ENCODE results near the gene SLC44A3.

The SLC44A3 gene

GRCh38 chr1:94820936-94821335 is 779 bp downstream of the SLC44A3 start:
- H3K4me3 ChIP-seq (ENCODE audit: low read length), result peak overlapping the region; percentile 2
- DNase-seq (ENCODE audit: low read depth), result no peak
- TF ChIP-seq, protein P1, sequence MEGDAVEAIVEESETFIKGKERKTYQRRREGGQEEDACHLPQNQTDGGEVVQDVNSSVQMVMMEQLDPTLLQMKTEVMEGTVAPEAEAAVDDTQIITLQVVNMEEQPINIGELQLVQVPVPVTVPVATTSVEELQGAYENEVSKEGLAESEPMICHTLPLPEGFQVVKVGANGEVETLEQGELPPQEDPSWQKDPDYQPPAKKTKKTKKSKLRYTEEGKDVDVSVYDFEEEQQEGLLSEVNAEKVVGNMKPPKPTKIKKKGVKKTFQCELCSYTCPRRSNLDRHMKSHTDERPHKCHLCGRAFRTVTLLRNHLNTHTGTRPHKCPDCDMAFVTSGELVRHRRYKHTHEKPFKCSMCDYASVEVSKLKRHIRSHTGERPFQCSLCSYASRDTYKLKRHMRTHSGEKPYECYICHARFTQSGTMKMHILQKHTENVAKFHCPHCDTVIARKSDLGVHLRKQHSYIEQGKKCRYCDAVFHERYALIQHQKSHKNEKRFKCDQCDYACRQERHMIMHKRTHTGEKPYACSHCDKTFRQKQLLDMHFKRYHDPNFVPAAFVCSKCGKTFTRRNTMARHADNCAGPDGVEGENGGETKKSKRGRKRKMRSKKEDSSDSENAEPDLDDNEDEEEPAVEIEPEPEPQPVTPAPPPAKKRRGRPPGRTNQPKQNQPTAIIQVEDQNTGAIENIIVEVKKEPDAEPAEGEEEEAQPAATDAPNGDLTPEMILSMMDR (conservative IDR thresholded peaks at IDR 0.05; ENCODE audit: low read length), result no peak

GRCh38 chr1:94821636-94822305 is 1.6 kb downstream of the SLC44A3 start:
- no peak for DNase-seq (ENCODE audit: low read depth)
- no peak overlapping the region for H3K4me3 ChIP-seq (ENCODE audit: low read length)
- TF ChIP-seq, protein P1 (conservative IDR thresholded peaks at IDR 0.05; ENCODE audit: low read length), result no peak

GRCh38 chr1:94823116-94823515 is 3.0 kb downstream of the SLC44A3 start:
- no peak for DNase-seq (ENCODE audit: low read depth)
- no peak overlapping the region for H3K4me3 ChIP-seq (ENCODE audit: low read length)

GRCh38 chr1:94825936-94826335 is 5.8 kb downstream of the SLC44A3 start:
- no peak overlapping the region for H3K4me3 ChIP-seq (ENCODE audit: low read length)
- no peak for DNase-seq (ENCODE audit: low read depth)
- TF ChIP-seq, protein P1 (conservative IDR thresholded peaks at IDR 0.05; ENCODE audit: low read length), result no peak

More at GRCh38 chr1:94823116-94823515, 3.0 kb downstream of the SLC44A3 start:
- TF ChIP-seq, protein P1 (conservative IDR thresholded peaks at IDR 0.05; ENCODE audit: low read length), result no peak

- no peak for DNase-seq (ENCODE audit: low read depth)
- TF ChIP-seq, protein P1 (conservative IDR thresholded peaks at IDR 0.05; ENCODE audit: low read length), result no peak
These were observed 7.3 kb downstream of the SLC44A3 start for GRCh38 chr1:94827434-94827833.

GRCh38 chr1:94828251-94828650 is 8.1 kb downstream of the SLC44A3 start:
- H3K4me3 ChIP-seq (ENCODE audit: low read length), result no peak overlapping the region
- DNase-seq (ENCODE audit: low read depth), result no peak
- TF ChIP-seq, protein P1 (conservative IDR thresholded peaks at IDR 0.05; ENCODE audit: low read length), result no peak

More at GRCh38 chr1:94827434-94827833, 7.3 kb downstream of the SLC44A3 start:
- H3K4me3 ChIP-seq (ENCODE audit: low read length), result no peak overlapping the region

DNA sequence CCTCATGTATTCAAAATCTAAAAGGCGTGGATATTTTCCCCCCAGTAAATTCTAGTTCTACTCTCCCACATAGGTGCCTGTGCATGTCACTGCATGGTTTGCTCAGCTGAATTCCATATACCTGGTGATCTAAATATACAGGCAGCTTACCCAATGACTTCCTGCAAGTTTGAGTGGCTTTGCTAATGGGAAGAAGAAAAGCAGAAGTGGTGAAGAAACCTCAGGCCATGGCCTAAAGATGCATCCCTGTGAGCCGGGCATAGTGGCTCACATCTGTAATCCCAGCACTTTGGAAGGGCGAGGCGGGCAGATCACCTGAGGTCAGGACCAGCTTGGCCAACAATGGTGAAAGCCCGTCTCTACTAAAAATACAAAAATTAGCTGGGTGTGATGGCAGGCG is 11.5 kb downstream of the SLC44A3 start:
- DNase-seq (ENCODE audit: low read depth), result no peak
- H3K4me3 ChIP-seq (ENCODE audit: low read length), result no peak overlapping the region
- TF ChIP-seq, protein P1 (conservative IDR thresholded peaks at IDR 0.05; ENCODE audit: low read length), result no peak
